GM19467 (cell line): ENCODE data around the gene KCP.

Experiments
- ATAC-seq: cut with Tn5 transposase; IDR thresholded peaks from one replicate; pipeline ENCODE4 v1.9.1; 2021; ENCODE audit warnings: mild to moderate bottlenecking, moderate library complexity; ENCODE audit not compliant: unreplicated experiment

The KCP gene

DNA sequence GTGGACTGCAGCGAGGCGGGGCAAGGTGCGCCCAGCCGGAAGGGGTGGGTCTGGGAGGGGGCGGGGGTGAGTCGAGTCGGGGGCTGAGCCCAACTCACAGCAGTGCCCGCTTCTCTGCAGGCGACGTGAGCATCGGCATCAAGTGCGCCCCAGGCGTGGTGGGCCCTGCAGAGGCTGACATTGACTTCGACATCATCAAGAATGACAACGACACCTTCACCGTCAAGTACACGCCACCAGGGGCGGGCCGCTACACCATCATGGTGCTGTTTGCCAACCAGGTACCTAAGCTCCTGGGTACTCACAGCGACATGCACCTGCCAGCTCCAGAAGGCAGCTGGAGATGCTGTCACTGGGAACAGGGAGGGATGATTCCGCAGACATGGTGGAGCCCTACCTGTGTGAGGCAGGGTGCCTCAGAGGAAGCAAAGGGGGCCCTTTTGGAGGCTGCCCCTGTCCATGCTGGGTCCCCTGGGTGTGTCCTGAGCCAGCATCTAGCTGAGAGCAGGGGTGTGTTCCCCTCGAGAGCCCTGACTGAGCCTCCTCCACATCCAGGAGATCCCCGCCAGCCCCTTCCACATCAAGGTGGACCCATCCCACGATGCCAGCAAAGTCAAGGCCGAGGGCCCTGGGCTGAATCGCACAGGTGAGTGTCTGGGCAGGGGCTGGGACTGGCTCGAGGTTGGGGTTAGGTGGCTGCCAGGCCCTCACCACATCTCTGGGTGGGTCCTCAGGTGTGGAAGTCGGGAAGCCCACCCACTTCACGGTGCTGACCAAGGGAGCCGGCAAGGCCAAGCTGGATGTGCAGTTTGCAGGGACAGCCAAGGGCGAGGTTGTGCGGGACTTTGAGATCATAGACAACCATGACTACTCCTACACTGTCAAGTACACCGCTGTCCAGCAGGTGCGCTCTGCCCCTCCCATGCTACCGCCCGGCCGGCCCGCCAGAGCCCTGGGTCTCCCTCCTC is 67.6 kb downstream of the KCP start:
- no peak for ATAC-seq

- no peak for ATAC-seq
Measured at GRCh38 chr7:128841921-128842673, 68.4 kb downstream of the KCP start.

DNA sequence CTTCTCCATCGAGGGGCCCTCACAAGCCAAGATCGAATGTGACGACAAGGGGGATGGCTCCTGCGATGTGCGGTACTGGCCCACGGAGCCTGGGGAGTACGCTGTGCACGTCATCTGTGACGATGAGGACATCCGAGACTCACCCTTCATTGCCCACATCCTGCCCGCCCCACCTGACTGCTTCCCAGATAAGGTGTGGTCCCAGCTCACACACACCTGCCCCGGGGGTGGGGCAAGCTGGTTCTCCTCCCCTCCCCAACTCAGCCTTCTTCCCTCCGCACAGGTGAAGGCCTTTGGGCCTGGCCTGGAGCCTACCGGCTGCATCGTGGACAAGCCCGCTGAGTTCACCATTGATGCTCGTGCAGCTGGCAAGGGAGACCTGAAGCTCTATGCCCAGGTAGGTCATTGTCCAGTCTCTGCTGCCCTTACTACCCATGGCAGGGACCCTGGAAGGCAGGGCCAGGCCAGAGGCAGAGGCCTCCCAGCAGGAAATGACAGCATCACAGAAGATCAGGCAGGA is 69.3 kb downstream of the KCP start:
- ATAC-seq, result no peak

DNA sequence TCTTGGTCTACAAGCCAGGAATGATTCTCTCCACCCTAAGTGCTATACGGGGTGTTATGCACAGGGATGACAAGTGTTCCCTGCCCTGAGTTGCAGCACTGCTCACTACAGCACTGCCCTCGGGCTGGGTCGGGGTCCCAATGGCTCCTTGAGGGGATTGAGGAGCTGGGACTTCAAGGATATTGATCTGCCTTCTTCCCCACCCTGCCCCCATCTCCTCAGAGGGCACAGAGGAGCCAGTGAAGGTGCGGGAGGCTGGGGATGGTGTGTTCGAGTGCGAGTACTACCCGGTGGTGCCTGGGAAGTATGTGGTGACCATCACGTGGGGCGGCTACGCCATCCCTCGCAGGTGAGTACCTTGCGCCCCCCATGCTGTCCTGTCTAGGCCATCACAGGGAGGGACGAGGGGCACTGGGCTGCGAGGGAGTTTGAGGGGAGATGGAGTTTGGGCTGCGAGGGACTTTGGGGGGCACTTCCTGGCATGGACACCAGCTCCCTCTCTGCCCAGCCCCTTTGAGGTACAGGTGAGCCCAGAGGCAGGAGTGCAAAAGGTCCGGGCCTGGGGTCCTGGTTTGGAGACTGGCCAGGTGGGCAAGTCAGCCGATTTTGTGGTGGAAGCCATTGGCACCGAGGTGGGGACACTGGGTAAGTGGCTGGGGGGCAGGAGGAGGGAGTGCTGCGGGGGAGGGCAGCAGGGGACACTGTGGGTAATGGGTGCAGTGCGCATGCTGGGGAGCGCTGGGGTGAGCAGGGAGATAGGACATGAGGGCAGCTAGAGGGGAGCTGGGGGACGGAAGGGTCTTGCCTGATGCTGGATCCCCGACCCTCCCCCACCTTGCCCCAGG is 70.0 kb downstream of the KCP start:
- ATAC-seq, result no peak

DNA sequence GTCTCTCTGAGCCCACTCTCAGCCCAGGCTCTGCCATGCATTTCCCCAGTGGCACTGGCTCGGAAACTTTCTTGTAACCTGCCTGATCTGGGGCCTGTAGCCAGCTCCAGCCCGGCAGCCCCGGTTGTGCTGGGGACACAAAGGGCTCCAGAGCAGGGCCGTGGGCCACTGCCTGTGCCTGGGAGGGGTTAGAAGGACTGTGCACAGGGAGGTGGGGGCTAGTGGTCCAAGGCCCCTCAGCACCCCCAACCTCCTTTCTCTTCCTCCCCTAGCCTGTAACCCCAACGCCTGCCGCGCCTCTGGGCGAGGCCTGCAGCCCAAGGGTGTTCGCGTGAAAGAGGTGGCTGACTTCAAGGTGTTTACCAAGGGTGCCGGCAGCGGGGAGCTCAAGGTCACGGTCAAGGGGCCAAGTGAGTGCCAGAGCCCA is 70.7 kb downstream of the KCP start:
- ATAC-seq, result no peak

DNA sequence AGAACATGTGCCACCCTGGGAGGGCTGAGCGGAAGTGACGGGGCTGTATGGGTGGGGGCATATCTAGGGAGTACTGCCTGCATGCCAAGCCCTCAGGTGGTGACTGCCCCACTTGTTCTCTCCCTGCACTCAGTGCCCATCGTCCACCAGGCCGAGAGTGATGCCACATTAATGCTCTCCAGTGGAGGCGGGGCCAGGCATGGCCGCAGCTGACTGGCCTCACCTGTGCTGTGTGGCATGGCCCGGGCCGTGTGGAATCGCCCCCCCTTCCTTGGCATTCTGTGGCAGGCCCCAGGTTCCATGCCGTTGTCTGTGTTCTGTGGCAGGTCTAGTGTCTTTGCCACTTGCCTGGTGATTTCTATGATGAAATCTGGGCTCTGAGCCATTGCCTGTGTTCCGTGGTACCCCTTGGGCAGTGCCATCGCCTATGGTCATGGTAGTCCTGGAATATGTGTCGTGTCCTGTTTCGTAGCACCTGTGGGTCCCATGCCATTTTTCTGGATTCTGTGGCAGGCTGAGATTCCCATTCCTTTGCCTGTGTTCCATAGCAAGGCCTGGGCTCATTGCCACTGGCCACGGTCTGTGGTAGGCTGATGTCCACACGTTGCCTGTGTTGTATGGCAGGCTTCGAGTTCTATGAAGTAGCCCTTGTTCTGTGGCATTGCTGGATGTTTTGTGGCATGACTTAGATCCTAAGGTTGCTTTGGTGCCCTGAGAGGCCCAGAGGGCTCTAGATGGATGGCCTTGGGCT is 71.4 kb downstream of the KCP start:
- no peak for ATAC-seq

- ATAC-seq, result no peak
Measured at GRCh38 chr7:128838109-128838779, 72.3 kb downstream of the KCP start.

DNA sequence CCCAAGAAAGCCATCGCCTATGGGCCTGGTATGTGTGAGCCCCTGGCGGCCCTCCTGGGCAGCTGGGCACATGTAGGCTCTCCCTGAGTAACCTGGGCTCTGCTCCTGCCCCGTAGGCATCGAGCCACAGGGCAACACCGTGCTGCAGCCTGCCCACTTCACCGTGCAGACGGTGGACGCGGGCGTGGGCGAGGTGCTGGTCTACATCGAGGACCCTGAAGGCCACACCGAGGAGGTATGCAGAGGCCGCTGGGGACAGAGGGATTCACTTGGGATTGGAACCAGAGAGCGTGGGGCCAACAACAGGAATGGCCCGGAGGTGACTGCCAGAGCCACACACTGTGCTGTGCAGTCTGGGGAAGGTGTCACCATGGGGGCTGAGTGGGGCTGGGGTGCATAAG is 73.0 kb downstream of the KCP start:
- no peak for ATAC-seq

- no peak for ATAC-seq
Measured at GRCh38 chr7:128836729-128837348, 73.7 kb downstream of the KCP start.

DNA sequence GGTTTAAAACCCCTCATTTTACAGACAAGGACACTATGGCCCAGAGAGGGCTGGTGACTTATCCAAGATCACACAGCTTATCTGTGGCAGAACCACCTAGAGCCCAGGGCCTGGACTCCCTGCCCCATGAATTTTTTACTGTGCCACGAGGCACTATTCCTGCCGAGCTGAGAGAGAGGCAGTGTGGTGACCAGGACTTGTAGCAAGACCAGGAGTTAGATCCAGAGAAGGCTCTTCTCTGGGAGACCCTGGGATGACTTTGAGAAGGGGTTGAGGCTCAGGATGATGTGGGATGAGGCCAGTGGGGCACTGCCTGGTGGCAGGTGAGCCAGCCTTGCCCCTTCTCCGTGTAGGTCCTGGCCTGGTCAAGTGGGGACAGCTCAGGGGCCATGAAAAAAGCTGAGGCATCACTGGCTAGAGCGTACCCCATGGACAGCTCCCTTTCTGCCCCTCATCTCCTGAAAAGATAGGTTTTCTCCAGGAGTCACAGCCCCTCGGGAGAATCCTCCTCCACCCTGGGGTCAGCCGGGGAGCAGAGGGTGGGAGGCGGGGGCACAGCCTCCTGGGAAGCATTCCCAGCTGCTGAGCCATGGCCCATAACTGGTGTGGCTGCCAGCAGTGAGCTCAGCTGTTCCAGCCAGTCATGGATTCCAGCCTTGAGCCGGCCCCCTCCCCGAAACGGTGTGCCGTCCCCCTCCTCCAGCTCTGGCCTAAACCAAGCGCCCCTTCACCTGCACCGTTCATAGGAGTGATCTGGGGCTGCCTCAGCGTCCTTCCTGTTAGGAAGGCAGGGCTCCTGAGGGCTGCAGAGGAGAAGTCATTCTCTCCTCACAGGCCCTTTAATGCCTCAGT is 74.5 kb downstream of the KCP start:
- ATAC-seq, result no peak

- no peak for ATAC-seq
Measured at GRCh38 chr7:128835231-128835751, 75.2 kb downstream of the KCP start.

GRCh38 chr7:128833946-128834325 is 76.6 kb downstream of the KCP start:
- ATAC-seq, result no peak

GRCh38 chr7:128833148-128833945 is 77.2 kb downstream of the KCP start:
- ATAC-seq, result no peak

GRCh38 chr7:128832880-128833147 is 77.7 kb downstream of the KCP start:
- no peak for ATAC-seq

GRCh38 chr7:128831994-128832879 is 78.3 kb downstream of the KCP start:
- no peak for ATAC-seq

- no peak for ATAC-seq
Measured at GRCh38 chr7:128831178-128831993, 79.1 kb downstream of the KCP start.
